ENCODE data around the gene FGFR3. TPM values are rescaled to one million over a fixed set of nuclear protein-coding genes. Genes with fewer than 3 reads are reported as not detected.
A peak's percentile ranks its signal among the peaks of the same experiment; 100 is the strongest.

FGFR3 gene
- total RNA-seq, 2 donors from 2014 or later = 0.12 TPM; not detected in 1

GRCh38 chr4:1802151-1802715, 9.1 kb downstream of the FGFR3 start:
- no peaks in the 10 kb centered on the region for H3K36me3 Mint-ChIP-seq
- H3K27ac Mint-ChIP-seq = no peak overlapping the region
- no peak for ATAC-seq
- DNase-seq (ENCODE audit: low spot score in 2 of 2) = no peak
- no peaks in the 10 kb centered on the region for H3K9me3 Mint-ChIP-seq

GRCh38 chr4:1802720-1803522, 9.8 kb downstream of the FGFR3 start:
- Mint-ChIP-seq H3K9me3 (no peaks in the 10 kb centered on the region), H3K27ac (no peak overlapping the region), H3K36me3 (no peaks in the 10 kb centered on the region)
- ATAC-seq (no peak), DNase-seq (ENCODE audit: low spot score in 2 of 2) (no peak)

GRCh38 chr4:1803523-1804423, 10.7 kb downstream of the FGFR3 start:
- Mint-ChIP-seq H3K9me3 (no peaks in the 10 kb centered on the region), H3K27ac (no peak overlapping the region), H3K36me3 (no peaks in the 10 kb centered on the region)
- DNase-seq (ENCODE audit: low spot score in 2 of 2) = no peak
- ATAC-seq = no peak

- ATAC-seq (no peak), DNase-seq (ENCODE audit: low spot score in 2 of 2) (no peak)
- Mint-ChIP-seq H3K9me3 (no peaks in the 10 kb centered on the region), H3K27ac (no peak overlapping the region), H3K36me3 (no peaks in the 10 kb centered on the region)
These were observed 11.8 kb downstream of the FGFR3 start for GRCh38 chr4:1804638-1805492.

- Mint-ChIP-seq H3K27ac (no peak overlapping the region), H3K9me3 (no peaks in the 10 kb centered on the region), H3K36me3 (no peaks in the 10 kb centered on the region)
- no peak for ATAC-seq
- DNase-seq (ENCODE audit: low spot score in 2 of 2) = no peak
These were observed 12.6 kb downstream of the FGFR3 start for GRCh38 chr4:1805493-1806222.

- Mint-ChIP-seq H3K27ac (no peak overlapping the region), H3K36me3 (no peaks in the 10 kb centered on the region), H3K9me3 (no peaks in the 10 kb centered on the region)
- ATAC-seq (no peak), DNase-seq (ENCODE audit: low spot score in 2 of 2) (no peak)
These were observed 13.1 kb downstream of the FGFR3 start for GRCh38 chr4:1806223-1806564.

GRCh38 chr4:1806596-1807331, 13.7 kb downstream of the FGFR3 start:
- no peaks in the 10 kb centered on the region for H3K9me3 Mint-ChIP-seq
- no peak overlapping the region for H3K27ac Mint-ChIP-seq
- ATAC-seq = no peak
- DNase-seq (ENCODE audit: low spot score in 2 of 2) = no peak
- H3K36me3 Mint-ChIP-seq = no peaks in the 10 kb centered on the region

GRCh38 chr4:1807332-1807777, 14.3 kb downstream of the FGFR3 start:
- Mint-ChIP-seq H3K36me3 (no peaks in the 10 kb centered on the region), H3K27ac (peak overlapping the region in 1 of 2 donors; percentile 36), H3K9me3 (no peaks in the 10 kb centered on the region)
- DNase-seq (ENCODE audit: low spot score in 2 of 2) (no peak), ATAC-seq (no peak)

GRCh38 chr4:1808396-1808795, 15.3 kb downstream of the FGFR3 start:
- H3K9me3 Mint-ChIP-seq = no peaks in the 10 kb centered on the region
- H3K36me3 Mint-ChIP-seq = no peaks in the 10 kb centered on the region
- DNase-seq (ENCODE audit: low spot score in 2 of 2) = no peak
- no peak overlapping the region for H3K27ac Mint-ChIP-seq
- no peak for ATAC-seq

- ATAC-seq = no peak
- DNase-seq (ENCODE audit: low spot score in 2 of 2) = no peak
- Mint-ChIP-seq H3K9me3 (no peaks in the 10 kb centered on the region), H3K27ac (peak overlapping the region in 1 of 2 donors; percentile 20), H3K36me3 (no peaks in the 10 kb centered on the region)
These were observed 16.0 kb downstream of the FGFR3 start for GRCh38 chr4:1808851-1809753.

GRCh38 chr4:1809754-1810502, 16.8 kb downstream of the FGFR3 start:
- peak overlapping the region in 1 of 2 donors; percentile 20 for H3K27ac Mint-ChIP-seq
- no peaks in the 10 kb centered on the region for H3K9me3 Mint-ChIP-seq
- DNase-seq (ENCODE audit: low spot score in 2 of 2) (peak in 1 of 2 donors; percentile 88), ATAC-seq (peak; percentile 90 to 91)
- no peaks in the 10 kb centered on the region for H3K36me3 Mint-ChIP-seq

- H3K36me3 Mint-ChIP-seq = no peaks in the 10 kb centered on the region
- ATAC-seq = no peak
- no peak overlapping the region for H3K27ac Mint-ChIP-seq
- H3K9me3 Mint-ChIP-seq = no peaks in the 10 kb centered on the region
- no peak for DNase-seq (ENCODE audit: low spot score in 2 of 2)
These were observed 17.7 kb downstream of the FGFR3 start for GRCh38 chr4:1810765-1811164.

- ATAC-seq (no peak), DNase-seq (ENCODE audit: low spot score in 2 of 2) (no peak)
These were observed 19.6 kb downstream of the FGFR3 start for GRCh38 chr4:1812720-1813119.

GRCh38 chr4:1813231-1813630, 20.1 kb downstream of the FGFR3 start:
- peak overlapping the region; percentile 37 to 60 for H3K27ac Mint-ChIP-seq
- ATAC-seq = no peak

More at GRCh38 chr4:1812720-1813119, 19.6 kb downstream of the FGFR3 start:
- peak overlapping the region in 1 of 2 donors; percentile 66 for H3K27ac Mint-ChIP-seq
- H3K36me3 Mint-ChIP-seq = no peaks in the 10 kb centered on the region
- no peaks in the 10 kb centered on the region for H3K9me3 Mint-ChIP-seq

More at GRCh38 chr4:1813231-1813630, 20.1 kb downstream of the FGFR3 start:
- H3K9me3 Mint-ChIP-seq = no peaks in the 10 kb centered on the region
- DNase-seq (ENCODE audit: low spot score in 2 of 2) = no peak
- H3K36me3 Mint-ChIP-seq = no peaks in the 10 kb centered on the region

All from activated naive CD4-positive, alpha-beta T cell treated with anti-CD3 and anti-CD28 coated beads, Interleukin-2, amount 50 U/mL, for 72 hours (primary cell).